ENCODE results near the gene TIMD4. TPM values are rescaled to one million over a fixed set of nuclear protein-coding genes. Genes with fewer than 3 reads are reported as not detected.
"Not testable (repeated sequence)": the region's sequence is repeated elsewhere in the genome, so short reads cannot be mapped to it uniquely, and the experiment has no call there.

TIMD4 gene
- 1 to 10 TPM in 1 of 2 experiments, under 1 TPM in 1; 0.65 to 1.0 TPM for total RNA-seq

DNA sequence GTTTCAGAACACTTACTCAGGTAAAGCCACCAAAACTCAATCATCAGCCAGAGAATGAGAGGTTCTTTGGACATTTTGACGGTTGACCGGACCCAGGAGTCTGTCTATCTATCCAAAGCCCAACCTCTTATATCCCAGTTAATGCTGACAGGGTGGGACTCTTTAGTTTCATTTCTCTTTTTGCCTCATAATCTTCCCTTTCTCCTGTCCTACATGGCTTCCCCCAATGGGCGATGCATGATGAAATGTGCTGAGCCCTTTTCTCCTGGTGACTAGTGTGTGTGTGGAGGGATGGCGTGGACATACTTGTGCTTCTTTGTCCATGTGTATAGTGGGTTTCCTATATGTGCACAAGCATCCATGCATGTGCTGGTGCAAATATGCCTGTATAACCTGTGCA, at the start of gene TIMD4:
Gene TIMD4 (minus strand): TSS at position 102 of the 400 bp plus-strand sequence. CDS start 28 bp downstream, at position 74.
- POLR2A ChIA-PET: no interaction called here
- CTCF ChIA-PET: no interaction called here

- ChIA-PET CTCF (interaction anchor here (0.6 to 0.9 kb wide), 2 partner anchors 17 to 53 kb away, joined by 3 read pairs; no protein-coding TSS in a partner anchor), POLR2A (interaction anchor here (0.6 kb wide), 1 partner anchor 24 kb away, joined by 3 read pairs; no protein-coding TSS in a partner anchor)
Observed at GRCh38 chr5:157006262-157006661, 43.2 kb upstream of the TIMD4 start.

- CTCF ChIA-PET: no interaction called here
Observed at GRCh38 chr5:157004893-157005551, 42.0 kb upstream of the TIMD4 start.

DNA sequence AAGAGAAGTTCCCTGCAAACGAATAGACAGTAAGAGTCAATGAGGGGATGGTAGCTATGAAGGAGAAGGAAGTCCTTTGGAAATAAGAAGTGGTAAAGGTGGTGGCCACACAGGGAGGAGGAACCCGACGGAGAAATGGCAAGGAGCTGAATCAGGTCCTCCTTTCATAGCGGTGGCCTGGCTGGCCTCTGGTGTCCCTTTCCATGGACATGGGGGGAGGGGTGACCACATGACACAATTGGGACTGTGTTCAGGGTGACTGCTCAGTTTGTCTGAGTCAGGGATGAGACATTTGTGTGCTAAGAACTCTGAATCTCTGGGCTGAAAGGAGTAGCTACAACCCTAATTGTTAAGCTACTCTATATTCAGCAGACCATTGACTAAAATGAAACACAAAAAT, 28.7 kb upstream of the TIMD4 start:
- CTCF ChIA-PET: no interaction called here

More at GRCh38 chr5:157004893-157005551, 42.0 kb upstream of the TIMD4 start:
- POLR2A ChIA-PET: no interaction called here

DNA sequence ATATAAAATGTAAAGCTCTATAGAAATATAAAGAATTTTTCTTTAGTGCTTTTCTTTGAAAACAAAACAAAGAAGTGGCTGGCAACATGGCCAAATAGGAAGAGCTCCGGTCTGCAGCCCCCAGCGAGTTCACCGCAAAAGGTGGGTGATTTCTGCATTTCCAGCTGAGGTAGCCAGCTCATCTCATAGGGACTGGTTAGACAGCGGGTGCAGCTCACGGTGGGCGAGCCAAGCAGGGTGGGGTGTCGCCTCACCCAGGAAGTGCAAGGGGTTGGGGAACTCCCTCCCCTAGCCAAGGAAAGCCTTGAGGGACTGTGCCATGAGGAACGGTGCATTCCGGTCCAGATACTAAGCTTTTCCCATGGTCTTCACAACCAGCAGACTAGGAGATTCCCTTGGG, 21.0 kb upstream of the TIMD4 start:
- ChIA-PET CTCF (interaction anchor here (1.1 to 1.2 kb wide), 2 partner anchors 12 to 28 kb away, joined by 3 read pairs; no protein-coding TSS in a partner anchor), POLR2A (no interaction called here)

More for the DNA sequence above, 28.7 kb upstream of the TIMD4 start:
- POLR2A ChIA-PET: no interaction called here

GRCh38 chr5:156981481-156981880, 18.5 kb upstream of the TIMD4 start:
- CTCF ChIA-PET: no interaction called here
- POLR2A ChIA-PET: no interaction called here

GRCh38 chr5:156974328-156974727, 11.3 kb upstream of the TIMD4 start:
- POLR2A ChIA-PET: no interaction called here

GRCh38 chr5:156971848-156972525, 9.0 kb upstream of the TIMD4 start:
- ChIA-PET CTCF (interaction anchor here (1.1 kb wide), 1 partner anchor 12 kb away, joined by 3 read pairs; no protein-coding TSS in a partner anchor), POLR2A (no interaction called here)

More at GRCh38 chr5:156974328-156974727, 11.3 kb upstream of the TIMD4 start:
- CTCF ChIA-PET: no interaction called here

DNA sequence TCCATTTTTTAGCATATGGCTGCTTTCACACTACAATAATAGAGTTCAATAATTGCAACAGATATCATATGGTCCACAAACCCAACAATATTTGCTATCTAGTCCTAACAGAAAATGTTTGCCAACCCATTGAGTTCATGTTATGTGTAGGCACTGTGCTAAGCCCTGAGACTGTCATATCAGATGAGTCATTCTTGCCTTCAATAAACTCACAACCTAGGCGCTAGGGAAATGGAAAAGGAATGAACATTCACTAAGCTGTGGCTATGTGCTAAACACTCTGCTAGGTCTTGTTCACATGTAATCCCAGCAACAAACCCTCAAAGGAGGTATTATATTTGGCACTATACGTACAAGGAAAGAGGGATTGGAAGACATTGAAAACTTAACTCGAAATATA, 8.4 kb upstream of the TIMD4 start:
- CTCF ChIA-PET: interaction anchor here (1.1 kb wide), 1 partner anchor 12 kb away, joined by 3 read pairs; no protein-coding TSS in a partner anchor
- POLR2A ChIA-PET: no interaction called here

- CTCF ChIA-PET, POLR2A ChIA-PET: not testable (repeated sequence)
Observed at GRCh38 chr5:156967386-156967785, 4.4 kb upstream of the TIMD4 start.

GRCh38 chr5:156956321-156956720, 6.7 kb downstream of the TIMD4 start:
- CTCF ChIA-PET: interaction anchor here (1.0 kb wide), 1 partner anchor 28 kb away, joined by 3 read pairs; no protein-coding TSS in a partner anchor
- POLR2A ChIA-PET: no interaction called here

DNA sequence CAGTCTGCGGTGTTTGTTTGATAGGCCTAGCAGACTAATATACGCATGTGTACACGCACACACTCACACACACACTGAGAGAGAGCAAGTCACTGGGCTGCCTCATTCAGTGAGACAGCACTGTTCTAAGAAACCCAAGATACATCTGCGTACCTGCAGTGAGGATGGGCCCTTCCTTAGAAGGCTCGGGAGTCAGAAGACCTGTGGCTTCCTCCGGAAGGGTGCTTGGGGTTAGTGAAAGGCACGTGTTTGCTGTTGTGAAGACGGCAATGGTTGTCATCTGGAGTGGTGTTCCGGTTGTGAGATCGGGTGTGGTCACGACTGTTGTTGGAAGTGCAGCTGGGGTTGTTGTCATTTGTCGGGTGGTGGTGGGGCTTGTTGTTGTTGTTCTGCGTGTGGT, 11.7 kb downstream of the TIMD4 start:
- POLR2A ChIA-PET: no interaction called here
- CTCF ChIA-PET: no interaction called here

DNA sequence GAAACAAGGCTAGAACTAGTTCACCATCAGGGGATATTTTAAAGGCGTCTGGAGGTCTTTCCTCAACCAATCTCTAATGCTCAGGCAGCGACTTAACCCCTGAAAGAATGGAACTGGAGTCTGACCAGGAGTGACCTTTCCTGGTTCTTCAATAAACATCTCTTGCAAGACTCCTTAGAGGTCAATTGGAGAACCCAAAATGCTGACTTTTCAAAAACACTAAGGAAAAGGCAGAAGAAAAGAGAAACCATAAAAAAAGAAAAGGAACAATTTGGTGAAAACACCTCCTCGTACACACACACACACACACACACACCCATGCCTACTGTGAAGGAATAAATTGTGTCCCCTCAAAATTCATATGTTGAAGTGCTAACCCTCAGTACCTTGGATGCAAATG, 12.3 kb downstream of the TIMD4 start:
- ChIA-PET POLR2A (no interaction called here), CTCF (no interaction called here)

DNA sequence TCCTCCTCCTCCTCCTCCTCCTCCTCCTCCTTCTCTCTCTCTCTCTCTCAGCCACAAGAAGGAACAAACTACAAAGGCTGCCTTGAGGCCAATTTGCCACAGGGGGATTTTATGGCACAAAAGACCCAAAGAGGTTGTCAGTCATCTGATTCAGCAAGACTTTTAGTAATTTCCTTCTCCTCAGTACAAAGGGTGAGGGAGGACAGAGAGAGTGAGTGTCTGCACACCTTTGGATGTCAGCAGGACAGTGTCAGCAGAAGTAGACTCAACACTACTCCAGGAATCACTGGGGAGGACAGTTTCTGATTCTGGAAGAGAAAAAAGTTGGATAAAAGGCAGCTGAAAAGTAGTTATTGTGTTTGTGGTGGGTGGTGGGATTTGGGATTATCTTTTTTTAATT, 13.6 kb downstream of the TIMD4 start:
- CTCF ChIA-PET: no interaction called here
- POLR2A ChIA-PET: no interaction called here

GRCh38 chr5:156947925-156948324, 15.1 kb downstream of the TIMD4 start:
- POLR2A ChIA-PET: no interaction called here
- CTCF ChIA-PET: no interaction called here

GRCh38 chr5:156942064-156942463, 21.0 kb downstream of the TIMD4 start:
- CTCF ChIA-PET: no interaction called here
- POLR2A ChIA-PET: no interaction called here

DNA sequence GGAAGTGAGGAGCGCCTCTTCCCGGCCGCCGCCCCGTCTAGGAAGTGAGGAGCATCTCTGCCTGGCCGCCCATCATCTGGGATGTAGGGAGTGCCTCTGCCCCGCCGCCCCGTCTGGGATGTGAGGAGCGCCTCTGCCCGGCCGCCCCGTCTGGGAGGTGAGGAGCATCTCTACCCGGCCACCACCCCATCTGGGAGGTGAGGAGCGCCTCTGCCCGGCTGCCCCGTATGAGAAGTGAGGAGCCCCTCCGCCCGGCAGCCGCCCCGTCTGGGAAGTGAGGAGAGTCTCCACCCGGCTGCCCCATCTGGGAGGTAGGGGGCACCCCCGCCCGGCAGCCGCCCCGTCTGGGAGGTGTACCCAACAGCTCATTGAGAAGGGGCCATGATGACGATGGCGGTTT, 22.6 kb downstream of the TIMD4 start:
- POLR2A ChIA-PET, CTCF ChIA-PET: not testable (repeated sequence)

GRCh38 chr5:156936972-156937371, 26.1 kb downstream of the TIMD4 start:
- POLR2A ChIA-PET: no interaction called here
- CTCF ChIA-PET: no interaction called here

GRCh38 chr5:156934450-156935211, 28.4 kb downstream of the TIMD4 start:
- POLR2A ChIA-PET: interaction anchor here (0.6 to 0.7 kb wide), 3 partner anchors 53 to 1411 kb away, joined by 3 read pairs; no protein-coding TSS in a partner anchor
- CTCF ChIA-PET: interaction anchor here (0.6 to 2.6 kb wide), 4 partner anchors 14 to 771 kb away, joined by 3 to 15 read pairs (median 3); partner anchors contain the start of gene MED7

GRCh38 chr5:156929366-156929948, 33.6 kb downstream of the TIMD4 start:
- ChIA-PET POLR2A (interaction anchor here (1.0 kb wide), 1 partner anchor 96 kb away, joined by 3 read pairs; no protein-coding TSS in a partner anchor), CTCF (no interaction called here)
